ENCODE measurements around the gene RNF25. TPM values are rescaled to one million over a fixed set of nuclear protein-coding genes. Genes with fewer than 3 reads are reported as not detected.
A peak's percentile ranks its signal among the peaks of the same experiment; 100 is the strongest.

Gene RNF25
- total RNA-seq, 1 experiment from 2014 or later: 40.7 TPM

DNA sequence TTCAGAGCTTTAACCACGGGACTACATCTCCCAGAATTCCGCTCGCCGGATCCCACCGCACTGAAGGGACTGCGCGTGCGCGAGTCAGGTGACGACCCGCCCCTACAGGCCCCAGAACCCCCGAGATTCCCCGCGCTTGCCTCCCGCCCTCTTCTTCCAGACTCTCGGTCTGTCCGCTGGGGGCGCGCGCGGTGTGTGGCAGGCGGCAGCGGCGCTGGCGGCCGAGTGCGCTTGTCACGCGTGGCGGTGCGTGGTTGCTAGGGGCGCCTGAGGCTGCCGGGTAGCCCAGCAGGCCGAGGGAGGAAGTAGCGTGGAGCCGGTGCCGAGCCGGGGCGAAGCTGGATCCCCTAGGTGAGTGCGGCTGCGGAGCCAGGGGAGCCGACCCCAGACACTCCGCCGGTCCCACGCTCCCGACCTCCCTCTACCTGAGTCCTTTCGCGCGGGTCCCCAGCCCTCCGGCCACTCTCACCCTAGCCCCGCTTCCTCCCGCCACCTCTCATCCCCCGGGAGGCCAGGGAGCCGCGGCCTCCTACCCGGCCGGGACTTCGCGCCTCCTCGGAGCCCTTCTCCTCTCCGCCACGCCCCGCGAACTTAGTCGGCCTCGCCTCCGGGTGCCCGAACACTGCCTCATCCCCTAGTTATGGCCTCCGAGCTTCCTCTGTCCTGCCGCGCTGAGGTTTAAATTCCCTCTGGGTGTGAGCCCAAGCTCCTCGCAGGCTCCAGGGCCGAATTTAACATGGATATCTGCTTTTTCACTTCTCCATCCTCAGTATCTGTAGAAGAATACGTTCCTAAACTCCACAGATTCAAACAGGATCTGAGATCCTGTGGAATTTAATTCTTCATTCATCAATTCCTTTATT is 39.1 kb upstream of the RNF25 start, which contains the start of gene TTLL4:
TTLL4 (plus strand) TSS at position 149 of the 863 bp plus-strand sequence. CDS start 26,842 bp downstream, outside the sequence.
- no peak within 1 kb of the TSS for H3T11ph ChIP-seq (ENCODE audit: low read length)
- H3K79me1 ChIP-seq (ENCODE audit: insufficient read depth, low read depth, low read length, poor library complexity, severe bottlenecking): peaks cover 8% of the 10 kb centered on the region
- TF ChIP-seq, protein P1, sequence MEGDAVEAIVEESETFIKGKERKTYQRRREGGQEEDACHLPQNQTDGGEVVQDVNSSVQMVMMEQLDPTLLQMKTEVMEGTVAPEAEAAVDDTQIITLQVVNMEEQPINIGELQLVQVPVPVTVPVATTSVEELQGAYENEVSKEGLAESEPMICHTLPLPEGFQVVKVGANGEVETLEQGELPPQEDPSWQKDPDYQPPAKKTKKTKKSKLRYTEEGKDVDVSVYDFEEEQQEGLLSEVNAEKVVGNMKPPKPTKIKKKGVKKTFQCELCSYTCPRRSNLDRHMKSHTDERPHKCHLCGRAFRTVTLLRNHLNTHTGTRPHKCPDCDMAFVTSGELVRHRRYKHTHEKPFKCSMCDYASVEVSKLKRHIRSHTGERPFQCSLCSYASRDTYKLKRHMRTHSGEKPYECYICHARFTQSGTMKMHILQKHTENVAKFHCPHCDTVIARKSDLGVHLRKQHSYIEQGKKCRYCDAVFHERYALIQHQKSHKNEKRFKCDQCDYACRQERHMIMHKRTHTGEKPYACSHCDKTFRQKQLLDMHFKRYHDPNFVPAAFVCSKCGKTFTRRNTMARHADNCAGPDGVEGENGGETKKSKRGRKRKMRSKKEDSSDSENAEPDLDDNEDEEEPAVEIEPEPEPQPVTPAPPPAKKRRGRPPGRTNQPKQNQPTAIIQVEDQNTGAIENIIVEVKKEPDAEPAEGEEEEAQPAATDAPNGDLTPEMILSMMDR (conservative IDR thresholded peaks at IDR 0.05): peak; percentile 88
- no peaks in the 10 kb centered on the region for H3K23me2 ChIP-seq (ENCODE audit: insufficient read length, low read depth, low read length, poor library complexity, severe bottlenecking)
- H3K18ac ChIP-seq (ENCODE audit: insufficient read length, low read depth, low read length): peak within 1 kb of the TSS; percentile 18
- H3K79me2 ChIP-seq (ENCODE audit: insufficient read depth, low read length): peaks cover 14% of the 10 kb centered on the region; the same call in 1 of the 2 replicates
- WGBS (ENCODE audit: extremely low coverage, insufficient read length, low lambda C conversion rate): no CpG with 5 or more reads among the region's 74 CpGs
- H3K23ac ChIP-seq (ENCODE audit: insufficient read length, low read depth, low read length): no peak within 1 kb of the TSS
- H4K20me1 ChIP-seq (ENCODE audit: control insufficient read depth, insufficient read depth, insufficient read length): no peaks in the 10 kb centered on the region
- H4K8ac ChIP-seq (replicated peaks; ENCODE audit: insufficient read length, low read depth, low read length): no peak within 1 kb of the TSS
- no peak within 1 kb of the TSS for H4K91ac ChIP-seq (ENCODE audit: insufficient read length, low read depth, low read length)
- no peaks in the 10 kb centered on the region for H3K27me3 ChIP-seq (ENCODE audit: insufficient read depth, low read length)
- no peak within 1 kb of the TSS for H2BK20ac ChIP-seq (ENCODE audit: low read depth, low read length, poor library complexity, severe bottlenecking)
- H2BK12ac ChIP-seq (ENCODE audit: insufficient read length, low read depth, low read length): no peak within 1 kb of the TSS
- no peak within 1 kb of the TSS; the same call in 1 of the 2 replicates for H2BK15ac ChIP-seq (ENCODE audit: low read depth, low read length)
- Mint-ChIP-seq H3K9me3 (peaks cover 0 to 4% of the 10 kb centered on the region in 2 experiments; a peak in 3 of 5 replicates), H3K4me1 (peaks cover 8 to 18% of the 10 kb centered on the region in 2 experiments), H3K36me3 (ENCODE audit: insufficient read depth in 1 of 3, low read depth in 3 of 3) (peaks cover 3 to 16% (median 5%) of the 10 kb centered on the region in 3 experiments; a peak in 5 of 7 replicates), H3K27ac (peak within 1 kb of the TSS in 2 of 3 experiments; percentile 87 to 96; a peak in 5 of 7 replicates), H3K27me3 (ENCODE audit: low read depth) (no peaks in the 10 kb centered on the region; the same call in 1 of the 2 replicates), H3K4me3 (peak within 1 kb of the TSS; percentile 96 to 98)
- H3K9ac ChIP-seq (ENCODE audit: extremely low read depth, insufficient read length, low read length): peak within 1 kb of the TSS; percentile 59
- H2BK5ac ChIP-seq (ENCODE audit: insufficient read length, low read length): no peak within 1 kb of the TSS
- H3K27ac ChIP-seq (ENCODE audit: insufficient read length, low read depth, low read length): no peak within 1 kb of the TSS
- H3K4ac ChIP-seq (ENCODE audit: low read depth, low read length): no peak within 1 kb of the TSS
- H3K9me3 ChIP-seq (ENCODE audit: control insufficient read depth, low read depth, low read length): no peaks in the 10 kb centered on the region
- no peaks in the 10 kb centered on the region for H3K4me1 ChIP-seq (ENCODE audit: insufficient read depth, low read length)
- H2AK5ac ChIP-seq (ENCODE audit: insufficient read length, low read length): no peak within 1 kb of the TSS
- H2AFZ ChIP-seq (ENCODE audit: low read length): no peak within 1 kb of the TSS
- DNase-seq: peak; percentile 97
- H3K4me2 ChIP-seq (ENCODE audit: insufficient read depth, insufficient read length, low read length): peak within 1 kb of the TSS; percentile 75
- H4K5ac ChIP-seq (ENCODE audit: insufficient read length, low read depth, low read length): no peak within 1 kb of the TSS
- no peak within 1 kb of the TSS for H3K56ac ChIP-seq (ENCODE audit: insufficient read length, low read depth, low read length)
- no peak within 1 kb of the TSS for H2BK120ac ChIP-seq (ENCODE audit: low read depth, low read length, poor library complexity, severe bottlenecking)
- H3K14ac ChIP-seq (ENCODE audit: insufficient read depth, low read length): peak within 1 kb of the TSS; percentile 75

All from H9 (cell line).